GM12875 (cell line): ENCODE measurements around the gene TBC1D25.

Experiments
- H3K4me3 ChIP-seq: one replicate; pipeline ENCODE4 v1.5.1; 2011; ENCODE audit warnings: low read depth, low read length, control low read depth
- TF ChIP-seq, protein P1 (sequence below): IDR thresholded peaks from 2 replicates; pipeline ENCODE4 v1.5.1; 2011; ENCODE audit warnings: low read depth, mild to moderate bottlenecking, control low read depth, inconsistent platforms, low read length, moderate library complexity, borderline replicate concordance; ENCODE audit not compliant: insufficient read depth

The TBC1D25 gene

DNA sequence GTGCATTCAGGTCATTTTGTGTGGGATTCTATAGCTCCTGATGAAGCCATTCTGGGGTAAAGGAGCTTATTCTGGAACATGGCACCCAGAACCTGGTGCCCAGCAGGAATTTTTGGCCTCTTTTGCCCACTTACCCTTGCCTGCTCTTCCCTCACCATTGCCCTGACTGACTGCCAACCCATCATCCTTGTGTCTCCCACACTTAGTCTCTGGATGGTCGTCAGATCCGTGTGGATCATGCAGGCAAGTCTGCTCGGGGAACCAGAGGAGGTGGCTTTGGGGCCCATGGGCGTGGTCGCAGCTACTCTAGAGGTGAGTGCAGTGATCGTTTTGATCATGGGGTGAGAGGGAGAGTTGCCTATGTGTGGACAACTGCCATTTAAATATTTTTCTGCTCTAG is 36.6 kb downstream of the TBC1D25 start:
- TF ChIP-seq, protein P1, sequence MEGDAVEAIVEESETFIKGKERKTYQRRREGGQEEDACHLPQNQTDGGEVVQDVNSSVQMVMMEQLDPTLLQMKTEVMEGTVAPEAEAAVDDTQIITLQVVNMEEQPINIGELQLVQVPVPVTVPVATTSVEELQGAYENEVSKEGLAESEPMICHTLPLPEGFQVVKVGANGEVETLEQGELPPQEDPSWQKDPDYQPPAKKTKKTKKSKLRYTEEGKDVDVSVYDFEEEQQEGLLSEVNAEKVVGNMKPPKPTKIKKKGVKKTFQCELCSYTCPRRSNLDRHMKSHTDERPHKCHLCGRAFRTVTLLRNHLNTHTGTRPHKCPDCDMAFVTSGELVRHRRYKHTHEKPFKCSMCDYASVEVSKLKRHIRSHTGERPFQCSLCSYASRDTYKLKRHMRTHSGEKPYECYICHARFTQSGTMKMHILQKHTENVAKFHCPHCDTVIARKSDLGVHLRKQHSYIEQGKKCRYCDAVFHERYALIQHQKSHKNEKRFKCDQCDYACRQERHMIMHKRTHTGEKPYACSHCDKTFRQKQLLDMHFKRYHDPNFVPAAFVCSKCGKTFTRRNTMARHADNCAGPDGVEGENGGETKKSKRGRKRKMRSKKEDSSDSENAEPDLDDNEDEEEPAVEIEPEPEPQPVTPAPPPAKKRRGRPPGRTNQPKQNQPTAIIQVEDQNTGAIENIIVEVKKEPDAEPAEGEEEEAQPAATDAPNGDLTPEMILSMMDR = no peak
- H3K4me3 ChIP-seq = peak overlapping the region; percentile 87

DNA sequence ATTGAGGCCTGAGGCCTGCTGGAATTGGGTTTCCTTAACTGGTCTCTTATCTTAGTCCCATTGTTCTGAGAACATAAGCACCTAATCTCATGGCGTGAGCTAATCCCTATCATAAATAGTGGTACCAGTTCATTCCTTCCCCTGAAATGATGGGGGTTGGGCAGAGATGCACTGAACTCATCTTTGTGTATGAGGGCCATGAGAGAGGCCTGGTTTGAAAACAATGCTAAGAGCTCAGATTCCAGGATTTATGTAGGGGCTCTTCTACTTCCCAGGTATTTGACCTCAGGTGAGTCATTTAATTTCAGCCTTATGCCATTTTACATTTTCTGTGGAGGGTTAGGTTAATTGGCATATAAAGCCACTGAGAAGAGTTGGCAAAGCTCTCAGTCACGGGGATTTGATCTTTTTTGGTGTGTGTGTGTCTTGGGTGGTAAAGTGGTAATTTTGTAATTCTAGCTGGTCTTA is 39.2 kb downstream of the TBC1D25 start:
- H3K4me3 ChIP-seq = no peak overlapping the region
- TF ChIP-seq, protein P1 = no peak

DNA sequence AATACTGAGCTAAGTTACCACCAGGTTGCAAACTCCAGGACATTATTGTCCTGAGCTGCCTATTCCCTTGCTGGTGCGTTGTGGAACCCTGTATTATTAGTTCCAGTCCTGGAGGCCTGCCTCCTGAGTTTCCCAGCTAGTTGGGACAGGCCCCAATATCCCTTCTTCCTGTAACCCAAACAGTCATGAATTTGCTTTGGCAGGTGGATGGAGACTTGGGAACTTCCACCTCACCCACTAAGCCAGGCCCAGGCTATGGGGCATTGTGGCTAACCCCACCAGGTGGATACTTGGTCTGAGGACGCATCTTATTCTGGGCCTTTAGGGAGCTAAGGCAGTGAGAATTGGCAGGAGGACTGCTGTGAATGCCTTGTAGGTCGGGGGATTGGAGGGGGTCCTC is 39.7 kb downstream of the TBC1D25 start:
- TF ChIP-seq, protein P1 = no peak
- no peak overlapping the region for H3K4me3 ChIP-seq

DNA sequence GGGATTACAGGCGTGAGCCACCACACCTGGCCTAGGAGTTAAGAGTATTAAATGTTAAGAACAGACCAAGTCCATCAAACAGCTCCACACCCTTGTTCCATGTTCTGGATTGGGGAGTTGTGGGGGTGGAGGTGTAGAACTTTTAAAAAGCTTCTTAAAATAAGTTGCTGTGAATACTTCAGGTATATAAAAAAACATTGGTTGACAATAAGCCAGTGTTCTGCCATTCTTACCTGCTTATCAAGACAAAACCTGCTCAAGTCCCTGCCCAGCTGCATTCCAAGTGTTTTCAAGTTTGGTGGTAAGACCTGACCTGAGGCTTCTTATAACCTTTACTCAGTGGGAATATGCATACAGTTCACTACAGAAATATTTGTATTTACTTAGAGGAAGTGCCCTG is 41.1 kb downstream of the TBC1D25 start:
- TF ChIP-seq, protein P1 = no peak
- H3K4me3 ChIP-seq = no peak overlapping the region

DNA sequence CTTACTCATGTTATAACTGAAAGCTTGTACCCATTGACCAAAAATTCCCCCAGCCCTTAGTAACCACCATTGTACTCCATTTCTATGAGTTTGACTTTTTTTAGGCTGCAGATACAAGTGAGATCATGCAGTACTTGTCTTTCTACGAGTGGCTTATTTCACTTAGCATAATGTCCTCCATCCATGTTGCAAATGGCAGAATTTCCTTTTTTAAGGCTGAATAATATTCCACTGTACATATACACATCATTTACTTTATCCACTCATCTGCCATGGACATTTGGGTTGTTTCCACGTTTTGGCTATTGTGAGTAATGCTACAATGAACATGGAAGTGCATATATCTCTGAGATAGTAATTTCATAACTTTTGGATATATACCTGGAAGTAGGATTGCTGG is 45.2 kb downstream of the TBC1D25 start:
- TF ChIP-seq, protein P1 = no peak

DNA sequence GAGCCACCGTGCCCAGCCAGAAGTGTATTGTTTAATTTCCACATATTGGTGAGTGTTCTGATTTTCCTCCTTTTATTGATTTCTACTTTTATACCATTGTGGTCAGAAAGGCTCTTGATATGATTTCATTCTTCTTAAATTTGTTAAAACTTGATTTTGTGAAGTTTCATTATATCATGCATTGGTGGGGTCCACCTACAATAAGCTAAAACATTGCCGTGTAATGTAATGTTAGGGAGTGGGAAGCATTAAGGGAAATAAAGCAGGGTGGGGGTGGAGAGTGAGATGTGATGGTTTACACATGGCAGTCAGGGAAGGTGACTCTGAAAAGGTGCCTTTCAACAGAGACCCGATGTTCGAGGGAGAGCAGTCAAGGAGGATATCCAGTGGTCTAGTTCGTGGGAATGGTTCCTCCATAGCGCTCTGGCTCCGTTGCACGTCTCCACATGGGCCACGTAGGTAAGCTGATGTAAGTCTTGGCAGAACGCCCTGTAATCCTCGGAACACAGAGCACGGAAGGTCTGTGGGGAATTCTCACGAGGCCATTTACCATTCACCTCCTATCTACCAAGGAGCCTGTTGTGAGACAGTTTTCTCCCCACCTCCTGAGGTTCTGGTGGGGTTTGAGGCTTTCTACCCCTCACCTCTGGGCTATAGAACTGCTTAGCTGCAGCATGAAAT is 50.1 kb downstream of the TBC1D25 start:
- H3K4me3 ChIP-seq = no peak overlapping the region
- TF ChIP-seq, protein P1 = no peak

More for the DNA sequence above, 45.2 kb downstream of the TBC1D25 start:
- no peak overlapping the region for H3K4me3 ChIP-seq
